Stimulated activated CD4-positive, alpha-beta T cell treated with anti-CD3 and anti-CD28 coated beads, Interleukin-1b, Interleukin-23, amount 100 ng/mL, for 1 hour (primary cell): Measurements from ENCODE around the gene LIMK1.

ENCODE experiments used
- DNase-seq, 2 donors: peaks; one replicate each; pipeline ENCODE4 v3.0.0-alpha.2; 2020; ENCODE audit warnings: low read depth in 2 of 2

The LIMK1 gene

DNA sequence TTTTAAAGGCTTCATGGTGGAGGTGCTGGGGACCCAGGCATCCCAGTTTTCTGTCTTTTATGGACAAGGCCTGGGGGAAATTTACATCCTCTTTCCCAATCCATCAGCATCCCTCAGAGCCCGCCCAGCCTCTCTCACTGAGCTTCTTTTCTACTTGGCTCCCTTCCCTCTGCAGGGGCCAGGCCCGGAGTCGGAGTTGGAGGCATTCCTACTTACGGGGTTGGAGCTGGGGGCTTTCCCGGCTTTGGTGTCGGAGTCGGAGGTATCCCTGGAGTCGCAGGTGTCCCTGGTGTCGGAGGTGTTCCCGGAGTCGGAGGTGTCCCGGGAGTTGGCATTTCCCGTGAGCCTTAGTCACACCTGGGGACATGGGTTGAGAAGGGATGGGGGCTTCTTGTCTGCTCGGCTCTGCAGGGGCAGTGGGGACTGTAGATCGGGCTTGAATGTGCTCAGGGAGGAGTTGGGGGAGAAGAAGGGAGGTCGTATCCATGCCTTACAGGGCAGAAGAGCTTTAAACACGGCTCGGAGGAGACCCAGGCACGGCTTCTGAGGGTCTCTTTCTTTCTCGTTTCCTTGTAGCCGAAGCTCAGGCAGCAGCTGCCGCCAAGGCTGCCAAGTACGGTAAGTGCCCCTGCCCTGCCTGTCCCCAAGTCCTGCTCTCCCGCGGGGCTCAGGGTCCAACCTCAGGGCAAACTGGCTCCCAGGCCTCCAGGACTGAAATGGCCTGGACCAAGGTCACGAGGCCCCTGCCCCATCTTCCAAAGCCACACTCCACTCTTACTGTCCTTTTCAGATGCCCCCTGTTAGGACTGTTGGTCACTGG, 27.3 kb upstream of the LIMK1 start:
- DNase-seq, result no peak

DNA sequence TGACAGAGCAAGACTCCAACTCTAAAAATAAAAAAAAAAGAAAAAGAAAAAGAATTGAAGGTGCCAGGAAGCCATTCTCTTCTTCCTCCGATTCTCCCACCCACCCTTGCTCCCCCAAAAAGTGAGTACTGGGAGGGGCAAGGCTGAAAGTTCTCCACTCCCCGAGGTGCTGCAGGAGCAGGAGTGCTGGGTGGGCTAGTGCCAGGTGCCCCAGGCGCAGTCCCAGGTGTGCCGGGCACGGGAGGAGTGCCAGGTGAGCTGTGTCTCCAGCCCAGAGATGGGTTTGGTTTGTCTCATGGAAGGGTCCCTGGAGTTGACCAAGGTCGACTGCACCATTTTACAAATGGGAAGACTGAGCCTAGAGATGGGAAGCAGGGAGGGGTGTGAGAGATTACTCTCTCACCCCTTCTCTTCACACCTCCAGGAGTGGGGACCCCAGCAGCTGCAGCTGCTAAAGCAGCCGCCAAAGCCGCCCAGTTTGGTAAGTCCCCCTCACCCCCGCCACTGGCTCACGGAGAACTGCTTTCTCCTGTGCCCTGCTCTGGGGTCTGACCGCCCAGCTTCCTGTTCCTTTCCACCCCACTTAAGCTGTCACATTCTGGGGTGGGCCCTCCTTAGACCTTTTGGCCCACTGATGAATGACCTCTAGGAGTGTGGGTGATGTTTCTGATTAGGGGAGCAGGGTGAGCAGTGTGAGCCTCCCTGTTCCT, 26.2 kb upstream of the LIMK1 start:
- no peak for DNase-seq

- no peak for DNase-seq
Observed at GRCh38 chr7:74057987-74058386, 25.6 kb upstream of the LIMK1 start.

GRCh38 chr7:74058486-74058885, 25.1 kb upstream of the LIMK1 start:
- no peak for DNase-seq

DNA sequence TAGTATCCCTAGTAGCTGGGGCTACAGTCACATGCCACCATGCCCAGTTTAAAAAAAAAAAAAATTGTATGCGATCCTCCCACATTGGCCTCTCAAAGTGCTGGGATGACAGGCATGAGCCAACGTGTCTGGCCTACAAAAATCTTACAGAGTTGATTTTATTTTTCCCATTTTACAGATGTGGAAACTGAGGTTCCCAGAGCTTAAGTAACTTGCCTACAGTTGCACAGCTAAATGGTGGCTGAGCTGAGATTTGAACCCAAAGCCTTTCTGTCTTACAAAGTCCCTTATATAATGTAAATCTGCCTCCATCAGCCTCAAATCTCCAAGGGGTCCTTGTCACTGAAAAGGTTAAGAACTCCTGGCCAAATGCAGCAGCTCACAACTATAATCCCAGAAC, 24.6 kb upstream of the LIMK1 start:
- no peak for DNase-seq

GRCh38 chr7:74059681-74060588, 23.7 kb upstream of the LIMK1 start:
- DNase-seq, result no peak

DNA sequence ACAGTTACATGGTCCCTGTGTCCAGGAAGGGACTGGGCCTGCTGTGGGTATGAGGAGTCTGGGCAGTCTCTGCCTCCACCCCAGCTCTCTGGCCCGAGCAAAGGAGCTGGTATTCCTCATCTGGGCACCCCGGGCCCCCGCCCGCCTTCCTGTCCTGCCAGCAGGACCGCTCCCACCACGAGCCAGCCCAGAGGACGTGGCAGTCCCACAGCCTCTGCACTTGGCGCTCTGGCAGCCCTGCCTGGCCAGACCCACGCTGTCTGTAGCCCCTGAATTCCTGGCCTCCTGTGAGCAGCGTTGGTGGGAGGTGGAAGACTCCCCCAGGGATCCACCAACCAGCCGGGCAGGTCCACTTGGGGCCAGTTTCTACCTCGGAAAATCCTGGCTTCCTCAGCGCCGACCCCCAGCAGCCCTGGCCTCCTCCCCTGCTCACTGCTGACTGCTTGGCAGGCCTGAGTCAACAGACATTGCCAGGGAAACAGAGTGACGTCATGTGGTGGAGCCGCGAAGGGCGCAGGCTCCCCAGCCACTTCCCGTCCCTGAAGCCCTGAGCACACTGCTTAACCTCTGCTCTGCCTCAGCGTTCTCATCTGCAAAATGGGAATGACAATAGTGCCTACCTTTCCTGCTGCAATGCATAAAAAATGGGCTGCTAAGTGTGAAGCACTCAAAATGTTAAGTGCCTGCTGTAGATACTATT, 21.6 kb upstream of the LIMK1 start:
- DNase-seq, result peak in 1 of 2 donors; percentile 35

DNA sequence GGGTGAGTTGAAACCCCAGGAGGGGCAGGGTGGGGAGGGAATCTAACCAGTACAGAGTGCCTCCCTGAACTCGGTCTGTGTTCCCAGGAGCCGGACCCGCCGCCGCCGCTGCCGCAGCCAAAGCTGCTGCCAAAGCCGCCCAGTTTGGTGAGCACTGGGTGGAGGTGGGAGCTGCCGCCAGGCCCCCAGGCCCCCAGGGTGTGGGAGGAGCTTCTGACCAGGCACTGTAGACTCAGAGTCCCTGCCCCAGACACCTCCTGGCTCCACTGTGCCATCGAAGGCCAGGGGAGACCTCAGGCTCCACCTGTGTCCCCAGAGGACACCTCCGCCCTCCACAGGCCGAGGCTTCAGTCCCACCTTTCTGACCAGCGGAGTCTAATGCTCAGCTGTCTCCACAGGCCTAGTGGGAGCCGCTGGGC, 20.4 kb upstream of the LIMK1 start:
- DNase-seq, result no peak

DNA sequence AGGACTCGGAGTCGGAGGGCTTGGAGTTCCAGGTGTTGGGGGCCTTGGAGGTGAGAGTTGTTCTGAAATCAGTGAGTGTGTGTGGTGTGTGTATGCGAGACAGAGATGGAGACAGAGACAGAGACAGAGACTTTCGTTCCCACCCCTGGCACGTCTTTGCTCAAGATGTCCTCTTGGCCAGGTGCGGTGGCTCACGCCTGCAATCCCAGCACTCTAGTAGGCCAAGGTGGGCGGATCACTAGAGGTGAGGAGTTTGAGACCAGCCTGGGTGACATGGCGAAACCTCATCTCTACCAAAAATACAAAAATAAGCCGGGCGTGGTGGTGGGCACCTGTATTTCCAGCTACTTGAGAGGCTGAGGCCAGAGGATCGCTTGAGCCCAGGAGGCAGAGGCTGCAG, 20.0 kb upstream of the LIMK1 start:
- DNase-seq, result no peak

DNA sequence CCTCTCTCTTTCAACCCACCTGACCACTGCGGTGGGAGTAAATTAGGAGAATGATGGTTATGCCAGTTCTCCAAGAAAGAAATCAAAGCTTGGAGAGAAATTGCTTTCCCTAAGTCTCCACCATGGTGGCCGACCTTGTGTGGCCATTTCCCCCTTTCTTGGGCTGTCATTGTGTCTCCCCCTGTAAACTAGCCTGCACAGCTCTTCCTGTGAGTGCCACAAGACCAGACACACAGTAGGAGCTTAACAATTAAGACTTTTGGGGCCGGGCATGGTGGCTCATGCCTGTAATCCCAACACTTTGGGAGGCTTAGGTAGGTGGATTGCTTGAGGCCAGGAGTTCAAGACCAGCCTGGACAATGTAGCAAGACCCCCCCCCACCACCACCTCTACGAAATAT, 18.9 kb upstream of the LIMK1 start:
- DNase-seq, result no peak

GRCh38 chr7:74066626-74067025, 17.0 kb upstream of the LIMK1 start:
- no peak for DNase-seq

DNA sequence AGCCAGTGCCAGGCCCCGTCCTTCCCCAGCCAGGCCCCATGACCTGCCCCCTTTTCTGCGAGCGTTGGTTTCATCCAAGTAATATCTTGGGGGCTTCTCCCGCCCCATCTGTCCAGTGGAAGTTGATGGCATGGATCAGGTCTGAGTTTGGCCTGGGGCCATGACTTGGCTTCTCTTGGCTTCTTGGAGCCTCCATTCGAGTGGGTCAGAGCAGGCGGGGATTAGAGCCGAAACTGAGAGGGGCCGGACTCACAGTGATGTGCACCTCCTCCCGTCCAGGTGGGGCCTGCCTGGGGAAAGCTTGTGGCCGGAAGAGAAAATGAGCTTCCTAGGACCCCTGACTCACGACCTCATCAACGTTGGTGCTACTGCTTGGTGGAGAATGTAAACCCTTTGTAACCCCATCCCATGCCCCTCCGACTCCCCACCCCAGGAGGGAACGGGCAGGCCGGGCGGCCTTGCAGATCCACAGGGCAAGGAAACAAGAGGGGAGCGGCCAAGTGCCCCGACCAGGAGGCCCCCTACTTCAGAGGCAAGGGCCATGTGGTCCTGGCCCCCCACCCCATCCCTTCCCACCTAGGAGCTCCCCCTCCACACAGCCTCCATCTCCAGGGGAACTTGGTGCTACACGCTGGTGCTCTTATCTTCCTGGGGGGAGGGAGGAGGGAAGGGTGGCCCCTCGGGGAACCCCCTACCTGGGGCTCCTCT, 15.1 kb upstream of the LIMK1 start:
- no peak for DNase-seq

GRCh38 chr7:74069086-74069541, 14.5 kb upstream of the LIMK1 start:
- no peak for DNase-seq

DNA sequence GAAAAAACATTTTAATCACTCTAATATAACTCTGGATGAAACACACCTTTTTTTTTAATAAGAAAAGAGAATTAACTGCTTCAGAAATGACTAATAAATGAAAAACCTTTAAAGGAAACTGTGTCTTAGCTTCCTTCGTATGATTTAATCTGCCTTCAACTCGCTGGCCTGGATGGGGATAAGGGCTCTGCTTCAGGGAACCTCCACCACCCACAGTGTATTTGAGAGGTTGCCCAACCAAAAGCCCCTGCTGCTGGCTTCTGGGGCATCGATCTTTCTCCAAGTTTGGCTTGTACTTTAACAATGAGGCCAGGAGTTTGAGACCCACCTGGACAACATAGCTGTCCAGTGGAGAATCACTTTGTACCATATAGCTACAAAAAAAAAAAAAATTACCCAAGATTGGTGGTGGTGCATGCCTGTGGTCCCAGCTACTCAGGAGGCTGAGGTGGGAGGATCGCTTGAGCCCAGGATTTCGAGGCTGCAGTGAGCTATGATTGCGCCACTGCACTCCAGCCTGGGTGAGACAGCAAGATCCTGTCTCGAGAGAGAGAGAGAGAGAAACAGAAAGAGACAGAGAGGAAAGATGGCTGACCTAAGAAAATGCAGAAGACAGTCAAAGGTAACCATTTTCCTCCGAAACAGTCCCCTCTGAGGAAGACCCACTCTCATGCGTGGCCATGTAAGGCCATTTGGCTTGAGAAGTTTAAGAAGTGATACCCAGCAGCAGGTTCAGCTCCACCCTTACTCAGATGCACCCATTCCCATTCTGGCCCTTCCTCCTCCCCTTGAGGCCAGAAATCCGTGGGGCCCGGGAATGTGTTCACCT, 13.6 kb upstream of the LIMK1 start:
- DNase-seq, result no peak

- DNase-seq, result no peak
Observed at GRCh38 chr7:74070619-74070921, 13.0 kb upstream of the LIMK1 start.

DNA sequence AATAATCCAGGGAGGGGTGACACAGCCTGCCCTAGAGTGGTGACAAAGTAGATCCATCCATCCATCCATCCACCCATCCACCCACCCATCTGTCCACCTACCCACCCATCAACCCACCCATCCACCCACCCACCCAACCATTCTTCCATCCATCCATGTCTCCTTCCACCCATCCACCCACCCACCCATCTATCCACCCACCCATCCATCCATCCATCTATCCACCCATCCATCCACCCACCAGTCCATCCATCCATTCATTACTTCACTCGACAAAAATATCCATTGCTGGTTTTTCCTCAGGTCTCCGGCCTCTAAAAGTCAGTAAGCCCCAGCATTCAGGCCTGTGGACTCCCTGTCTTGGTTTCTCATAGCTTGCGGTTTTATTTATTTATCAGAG, 12.5 kb upstream of the LIMK1 start:
- DNase-seq, result no peak

DNA sequence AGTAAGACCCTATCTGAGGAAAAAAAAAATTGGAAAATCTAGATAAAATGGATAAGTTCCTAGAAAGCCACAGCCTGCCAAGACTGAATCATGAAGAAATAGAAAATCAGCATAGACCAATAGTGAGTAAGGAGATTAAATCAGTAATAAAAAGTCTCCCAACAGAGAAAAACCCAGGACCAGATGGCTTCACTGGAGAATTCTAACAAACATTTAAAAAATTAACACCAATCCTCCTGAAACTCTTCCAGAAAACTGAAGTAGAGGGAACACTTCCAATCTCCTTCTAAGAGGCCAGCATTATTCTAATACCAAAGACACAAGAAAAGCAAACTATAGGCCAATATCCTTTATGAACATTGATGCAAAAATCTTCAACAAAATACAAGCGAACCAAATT, 8.8 kb upstream of the LIMK1 start:
- no peak for DNase-seq

- no peak for DNase-seq
Observed at GRCh38 chr7:74078461-74078860, 5.1 kb upstream of the LIMK1 start.

DNA sequence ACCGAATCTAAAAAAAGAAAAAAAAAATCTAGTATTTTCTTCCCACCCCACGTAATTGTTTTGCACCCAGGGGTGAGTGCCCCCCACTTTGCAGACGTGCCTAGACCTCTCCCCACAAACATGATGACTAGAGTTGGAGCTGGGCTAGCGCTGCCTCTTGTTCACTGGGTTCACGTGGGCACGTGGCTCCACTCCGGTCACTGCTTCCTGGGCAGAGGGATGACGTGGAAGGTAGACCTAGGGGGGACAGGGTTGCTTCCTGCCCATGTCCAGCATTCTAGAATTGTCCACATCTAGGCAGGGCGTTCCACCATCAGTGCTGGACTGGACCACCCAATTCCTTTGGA, 861 bp upstream of the LIMK1 start:
- no peak for DNase-seq

GRCh38 chr7:74083928-74084721, 521 bp downstream of the LIMK1 start:
- DNase-seq, result no peak
